K562 (cell line): ENCODE results near the gene UBASH3A. TPM values are rescaled to one million over a fixed set of nuclear protein-coding genes. Genes with fewer than 3 reads are reported as not detected.
A peak's percentile ranks its signal among the peaks of the same experiment; 100 is the strongest.

Source experiments
- ATAC-seq: fragments of 200-7000 bp; cut with Tn5 transposase; 3 replicates; pipeline ENCODE4 v1.9.1; 2020; ENCODE audit warnings: moderate library complexity
- BruUV-seq: library from RNA; stranded (reverse); fragments of 400-500 nt; replicated peaks from 2 replicates; lab custom pipeline; 2021; lab: Mats Ljungman, UMichigan
- CTCF ChIA-PET: fragments of 300-600 bp; formaldehyde crosslinking; extraction: SDS; loops from one replicate; lab custom pipeline; 2021; ENCODE audit warnings: low intra/inter-chr PET ratio; lab: Yijun Ruan, JAX
- POLR2A ChIA-PET: fragments of 300-600, 350-650 bp; sonication (Branson Sonifier 250); formaldehyde crosslinking; extraction: SDS; loops from one replicate; lab custom pipeline; 2021; ENCODE audit warnings: antibody characterized with exemption, inconsistent platforms; lab: Yijun Ruan, JAX
- DNase-seq, 4 experiments: peaks; one replicate each; pipeline versions ENCODE4 v3.0.0 to v3.0.0-alpha.2; 2011 to 2018; ENCODE audit warnings: low spot score in 3 of 4, mixed read lengths in 3 of 4; ENCODE audit errors: extremely low read depth in 1 of 4
- FAIRE-seq: peaks from 2 replicates; lab custom pipeline; 2011; peaks lifted over from hg19 to GRCh38; lab: Jason Lieb, UNC
- H2AFZ ChIP-seq: 2 replicates; pipeline ENCODE4 v1.6.0; 2011; ENCODE audit warnings: low read depth, low read length, control low read depth, inconsistent platforms
- H3K27ac ChIP-seq: fragments of 200-600 bp; 3 replicates; pipeline ENCODE4 v1.8.0; 2011; ENCODE audit warnings: low read depth, mild to moderate bottlenecking, control low read depth, inconsistent platforms, low read length, moderate library complexity, mixed read lengths; ENCODE audit errors: extremely low read depth
- H3K27me3 ChIP-seq, 2 experiments: fragments of 300-600 bp in 1 of 2; 2 replicates in 1 of 2; 3 replicates in 1 of 2; pipeline versions ENCODE4 v1.6.0 to v1.8.0; 2011; ENCODE audit warnings: inconsistent platforms in 2 of 2, low read length in 2 of 2, mild to moderate bottlenecking in 1 of 2, mixed read lengths in 1 of 2, moderate library complexity in 1 of 2; ENCODE audit not compliant: control insufficient read depth in 2 of 2, insufficient read depth in 2 of 2
- H3K36me3 ChIP-seq: fragments of 300-600 bp; 3 replicates; pipeline ENCODE4 v1.8.0; 2011; ENCODE audit warnings: mild to moderate bottlenecking, low read length, inconsistent platforms; ENCODE audit not compliant: control insufficient read depth, insufficient read depth
- H3K4me1 ChIP-seq, 2 experiments: fragments of 200-600 bp in 1 of 2; replicated peaks in 1 of 2; 2 replicates in 1 of 2; 3 replicates in 1 of 2; pipeline versions ENCODE4 v1.5.1 to v1.8.0; 2011; ENCODE audit warnings: inconsistent platforms in 2 of 2, low read length in 2 of 2, mild to moderate bottlenecking in 1 of 2, mixed read lengths in 1 of 2, moderate library complexity in 1 of 2; ENCODE audit not compliant: control insufficient read depth in 2 of 2, insufficient read depth in 2 of 2
- H3K4me2 ChIP-seq: 2 replicates; pipeline ENCODE4 v1.6.1; 2011; ENCODE audit warnings: low read length, control low read depth, inconsistent platforms, mixed read lengths; ENCODE audit not compliant: insufficient read depth
- H3K4me3 ChIP-seq: fragments of 200-600 bp; sonication (generic), shearing (Covaris generic); 2 replicates; pipeline ENCODE4 v1.5.1; 2016; ENCODE audit warnings: control low read depth, inconsistent platforms
- H3K79me2 ChIP-seq: fragments of 200-600 bp; 3 replicates; pipeline ENCODE4 v1.8.0; 2011; ENCODE audit warnings: low read length, inconsistent platforms; ENCODE audit not compliant: control insufficient read depth, insufficient read depth
- H3K9ac ChIP-seq, 2 experiments: 2 replicates each; pipeline versions ENCODE4 v1.6.0 to v1.6.1; 2011; ENCODE audit warnings: low read depth in 2 of 2, low read length in 2 of 2, control low read depth in 1 of 2, inconsistent platforms in 1 of 2, mild to moderate bottlenecking in 1 of 2, mixed read lengths in 1 of 2; ENCODE audit not compliant: insufficient read depth in 1 of 2
- H3K9me1 ChIP-seq: one replicate; pipeline ENCODE4 v1.6.0; 2011; ENCODE audit warnings: inconsistent platforms, mild to moderate bottlenecking, low read length, moderate library complexity; ENCODE audit not compliant: control insufficient read depth, insufficient read depth
- H3K9me3 ChIP-seq: replicated peaks from 2 replicates; pipeline ENCODE4 v1.5.1; 2011; ENCODE audit warnings: low read depth, low read length, inconsistent platforms; ENCODE audit not compliant: control insufficient read depth, insufficient read depth
- H4K20me1 ChIP-seq: replicated peaks from 2 replicates; pipeline ENCODE4 v1.6.1; 2011; ENCODE audit warnings: low read length, inconsistent platforms, mixed read lengths; ENCODE audit not compliant: control insufficient read depth, insufficient read depth
- CBX5 ChIP-seq: IDR thresholded peaks from 2 replicates; pipeline ENCODE4 v1.6.1; 2014; ENCODE audit warnings: low read depth, borderline replicate concordance
- GATAD2B ChIP-seq: fragments of 450-650 bp; IDR thresholded peaks from 2 replicates; pipeline ENCODE4 v1.6.1; 2017; ENCODE audit warnings: mild to moderate bottlenecking, borderline replicate concordance
- HOXB6 ChIP-seq: fragments of 250-450 bp; sonication (Bioruptor Pico); IDR thresholded peaks from 2 replicates; pipeline ENCODE4 v1.5.1; 2022; ENCODE audit warnings: mild to moderate bottlenecking, borderline replicate concordance
- ID3 ChIP-seq, 2 experiments: fragments of 250-450 bp in 1 of 2; fragments of 450-650 bp in 1 of 2; sonication (Bioruptor Pico) in 1 of 2; IDR thresholded peaks; 2 replicates each; pipeline versions ENCODE4 v1.6.1 to v1.8.0; 2016 to 2021; ENCODE audit warnings: mild to moderate bottlenecking in 2 of 2, moderate library complexity in 2 of 2, missing compliant biosample characterization in 1 of 2, missing genetic modification characterization in 1 of 2
- PKNOX1 ChIP-seq: fragments of 450-650 bp; IDR thresholded peaks from 2 replicates; pipeline ENCODE4 v1.6.1; 2016
- POLR2AphosphoS5 ChIP-seq: IDR thresholded peaks from 2 replicates; pipeline ENCODE4 v1.6.1; 2011; ENCODE audit warnings: mild to moderate bottlenecking, low read depth, low read length, moderate library complexity; ENCODE audit not compliant: control insufficient read depth, insufficient read depth
- RBM39 ChIP-seq: fragments of 200-400 bp; formaldehyde crosslinking; optimal IDR thresholded peaks from 2 replicates; pipeline ENCODE3; 2018; ENCODE audit warnings: low read depth, low read length
- TBL1XR1 ChIP-seq, 2 experiments: IDR thresholded peaks; 2 replicates each; pipeline ENCODE4 v1.6.1; 2012; ENCODE audit warnings: improper control_type of control experiment in 2 of 2, low read length in 2 of 2, mild to moderate bottlenecking in 1 of 2
- THAP7 ChIP-seq: fragments of 250-450 bp; sonication (Bioruptor Pico); IDR thresholded peaks from 2 replicates; pipeline ENCODE4 v1.5.0; 2021
- TRIM28 ChIP-seq: fragments of 450-650 bp; IDR thresholded peaks from 2 replicates; pipeline ENCODE4 v1.6.1; 2017
- YBX1 ChIP-seq: fragments of 450-650 bp; IDR thresholded peaks from 2 replicates; pipeline ENCODE4 v1.7.1; 2016; ENCODE audit warnings: mild to moderate bottlenecking
- WGBS: fragments of 100-300 bp; shearing (Covaris generic); methylation state at CpG from one replicate; pipeline ENCODE4 v1.1.6; 2016; ENCODE audit warnings: low coverage, mixed read lengths; ENCODE audit not compliant: insufficient coverage; ENCODE audit errors: missing lambda C conversion rate; 5-methylcytosine and 5-hydroxymethylcytosine counted together
- in situ Hi-C: fragments of 300-500 bp; cut with MboI; formaldehyde crosslinking; loops from 4 replicates; pipeline ENCODE4 v1.15.0; 2018; ENCODE audit warnings: inconsistent platforms, mixed read lengths
- intact Hi-C: fragments of 100-400 bp; cut with micrococcal nuclease; formaldehyde crosslinking; loops from 2 replicates; pipeline ENCODE4 v1.14.2; 2022
- polyA plus RNA-seq, 8 experiments: library from polyadenylated mRNA; depleted of rRNA in 4 of 8; stranded (reverse) in 5 of 8; unstranded in 3 of 8; fragments of >200 nt; fragmentation: Nextera tagmentation in 2 of 8; fragmentation: Illumina TruSeq in 1 of 8; extraction: Ambion mirVana in 2 of 8; extraction: Trizol in 1 of 8; gene quantifications; 2 replicates each; pipeline versions ENCODE4 v1.2.1 to v1.2.3, GENCODE V29; 2011 to 2014; ENCODE audit warnings: inconsistent platforms in 1 of 8, missing spikeins in 1 of 8
- total RNA-seq, 7 experiments: library from RNA; depleted of rRNA in 6 of 7; stranded (reverse); fragments of >200 nt in 6 of 7; fragmentation: Illumina TruSeq in 2 of 7; extraction: Trizol in 2 of 7; gene quantifications; 2 replicates each; pipeline versions ENCODE4 v1.2.1 to v1.2.3, GENCODE V29; 2011 to 2021; ENCODE audit warnings: low replicate concordance in 1 of 7
- TF ChIP-seq, protein P1 (sequence below): fragments of 150-350 bp; IDR thresholded peaks from 2 replicates; pipeline ENCODE4 v1.6.1; 2014; ENCODE audit warnings: low read depth, mild to moderate bottlenecking, low read length, borderline replicate concordance

Gene UBASH3A
- total and polyA plus RNA-seq, 9 of the 15 experiments (the other 6 are each of a cell fraction or from before 2014, with no cell fraction given) = 0.23 to 1.8 (median 1.1) TPM

- TF ChIP-seq ID3 (CRISPR knock-in tag; IDR thresholded peaks at IDR 0.05) (no peak), ID3 (tag; IDR thresholded peaks at IDR 0.05) (no peak), YBX1 (no peak)
- TF ChIP-seq, all 486 proteins: peak for 4
Measured at GRCh38 chr21:42373196-42373907, 30.4 kb upstream of the UBASH3A start (continued).

DNA sequence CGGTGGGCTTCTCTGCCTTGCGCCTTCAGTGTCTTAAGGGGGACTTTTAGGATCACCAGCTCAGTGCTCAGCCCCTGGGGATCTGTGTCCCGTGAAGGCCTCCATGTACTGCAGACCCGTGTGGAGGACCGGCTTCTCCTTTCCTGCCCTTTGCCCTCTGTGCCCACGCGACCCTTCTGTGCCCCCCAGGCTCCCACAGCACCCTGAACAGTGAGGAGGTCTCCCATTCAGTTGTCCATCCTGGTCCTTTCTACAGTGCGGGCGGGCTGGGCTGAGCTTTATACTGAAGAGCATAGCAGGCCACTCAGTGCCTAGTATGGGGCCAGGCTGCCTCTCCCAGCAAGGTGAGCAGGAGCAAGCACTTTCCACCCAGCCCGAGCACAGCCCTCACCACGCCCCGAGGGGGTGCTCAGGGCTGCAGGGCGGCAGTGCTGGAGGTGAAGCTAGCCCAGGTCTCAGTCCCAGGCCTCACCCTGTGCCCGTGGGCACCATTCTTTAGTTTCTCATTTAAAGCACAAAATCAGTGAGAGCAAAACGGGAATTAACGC is 29.7 kb upstream of the UBASH3A start:
- ATAC-seq (no peak), DNase-seq (no peak), FAIRE-seq (no peak)
- WGBS = 24% methylated on average over 16 of the region's 16 CpGs
- Histone ChIP-seq H3K9ac (peak overlapping the region in 1 of 2 experiments; percentile 50; a peak in 1 of 4 replicates), H4K20me1 (peaks cover 11% of the 10 kb centered on the region; the same call in 1 of the 2 replicates), H3K79me2 (no peaks in the 10 kb centered on the region), H3K4me1 (peaks cover 13 to 34% of the 10 kb centered on the region in 2 experiments; a peak in 4 of 5 replicates), H2AFZ (no peak overlapping the region), H3K27me3 (peaks cover 16 to 66% of the 10 kb centered on the region in 2 experiments; a peak in 4 of 5 replicates), H3K4me3 (no peak overlapping the region), H3K27ac (no peak overlapping the region), H3K4me2 (no peak overlapping the region; the same call in 1 of the 2 replicates), H3K36me3 (no peaks in the 10 kb centered on the region), H3K9me3 (no peaks in the 10 kb centered on the region), H3K9me1 (no peaks in the 10 kb centered on the region)
- no TSS peak for BruUV-seq
- intact Hi-C loops = no loop called here
- in situ Hi-C loops = no loop called here
- ChIA-PET CTCF (no interaction called here), POLR2A (no interaction called here)
- TF ChIP-seq, protein P1, sequence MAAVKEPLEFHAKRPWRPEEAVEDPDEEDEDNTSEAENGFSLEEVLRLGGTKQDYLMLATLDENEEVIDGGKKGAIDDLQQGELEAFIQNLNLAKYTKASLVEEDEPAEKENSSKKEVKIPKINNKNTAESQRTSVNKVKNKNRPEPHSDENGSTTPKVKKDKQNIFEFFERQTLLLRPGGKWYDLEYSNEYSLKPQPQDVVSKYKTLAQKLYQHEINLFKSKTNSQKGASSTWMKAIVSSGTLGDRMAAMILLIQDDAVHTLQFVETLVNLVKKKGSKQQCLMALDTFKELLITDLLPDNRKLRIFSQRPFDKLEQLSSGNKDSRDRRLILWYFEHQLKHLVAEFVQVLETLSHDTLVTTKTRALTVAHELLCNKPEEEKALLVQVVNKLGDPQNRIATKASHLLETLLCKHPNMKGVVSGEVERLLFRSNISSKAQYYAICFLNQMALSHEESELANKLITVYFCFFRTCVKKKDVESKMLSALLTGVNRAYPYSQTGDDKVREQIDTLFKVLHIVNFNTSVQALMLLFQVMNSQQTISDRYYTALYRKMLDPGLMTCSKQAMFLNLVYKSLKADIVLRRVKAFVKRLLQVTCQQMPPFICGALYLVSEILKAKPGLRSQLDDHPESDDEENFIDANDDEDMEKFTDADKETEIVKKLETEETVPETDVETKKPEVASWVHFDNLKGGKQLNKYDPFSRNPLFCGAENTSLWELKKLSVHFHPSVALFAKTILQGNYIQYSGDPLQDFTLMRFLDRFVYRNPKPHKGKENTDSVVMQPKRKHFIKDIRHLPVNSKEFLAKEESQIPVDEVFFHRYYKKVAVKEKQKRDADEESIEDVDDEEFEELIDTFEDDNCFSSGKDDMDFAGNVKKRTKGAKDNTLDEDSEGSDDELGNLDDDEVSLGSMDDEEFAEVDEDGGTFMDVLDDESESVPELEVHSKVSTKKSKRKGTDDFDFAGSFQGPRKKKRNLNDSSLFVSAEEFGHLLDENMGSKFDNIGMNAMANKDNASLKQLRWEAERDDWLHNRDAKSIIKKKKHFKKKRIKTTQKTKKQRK = no peak
- no peak for TF ChIP-seq CBX5
- TF ChIP-seq THAP7 = no peak
- no peak for TF ChIP-seq HOXB6 (CRISPR knock-in tag)
- TF ChIP-seq PKNOX1 = no peak
- no peak for TF ChIP-seq POLR2AphosphoS5
- no peak for TF ChIP-seq TRIM28
- no peak for TF ChIP-seq GATAD2B
- TF ChIP-seq TBL1XR1 (IDR thresholded peaks at IDR 0.05; ENCODE audit: low read length in 2 of 2) = no peak
- no peak for TF ChIP-seq RBM39
